Esophagus squamous epithelium (tissue), 4 donors: ENCODE measurements around the gene LRRN4CL.

Experiments used
- CTCF ChIP-seq, 6 experiments: fragments of 450-650 bp in 4 of 6; fragments of 200-600 bp in 2 of 6; sonication (generic) in 2 of 6; IDR thresholded peaks; one replicate each; pipeline ENCODE4 v1.5.1; 2016 to 2019; ENCODE audit warnings: antibody characterized with exemption in 6 of 6, mild to moderate bottlenecking in 4 of 6, moderate library complexity in 4 of 6
- POLR2A ChIP-seq, 4 donors: fragments of 450-650 bp; IDR thresholded peaks; one replicate each; pipeline ENCODE4 v1.6.1; 2017; ENCODE audit warnings: antibody characterized with exemption in 4 of 4, mild to moderate bottlenecking in 4 of 4, moderate library complexity in 3 of 4

GRCh38 chr11:62678433-62678769 is 10.9 kb downstream of the LRRN4CL start:
- TF ChIP-seq POLR2A (IDR thresholded peaks at IDR 0.05) = no peak
- TF ChIP-seq CTCF (IDR thresholded peaks at IDR 0.05) = no peak
